Right forelimb (tissue), 1 donor: ENCODE measurements around the gene TXNL4B.
"Not testable (repeated sequence)": the region's sequence is repeated elsewhere in the genome, so short reads cannot be mapped to it uniquely, and the experiment has no call there.

Source experiments
- DNase-seq: peaks from one replicate; pipeline ENCODE4 v3.0.0-alpha.2; 2018

Gene TXNL4B

GRCh38 chr16:72111657-72112451, 18.4 kb upstream of the TXNL4B start:
- no peak for DNase-seq

GRCh38 chr16:72110662-72111615, 17.5 kb upstream of the TXNL4B start:
- DNase-seq, result no peak

- no peak for DNase-seq
These were observed 16.6 kb upstream of the TXNL4B start for GRCh38 chr16:72109966-72110530.

GRCh38 chr16:72109300-72109699, 15.9 kb upstream of the TXNL4B start:
- no peak for DNase-seq

- DNase-seq, result no peak
These were observed 15.1 kb upstream of the TXNL4B start for GRCh38 chr16:72108353-72109102.

GRCh38 chr16:72107371-72107770, 14.0 kb upstream of the TXNL4B start:
- DNase-seq, result no peak

- no peak for DNase-seq
These were observed 12.6 kb upstream of the TXNL4B start for GRCh38 chr16:72105978-72106377.

- no peak for DNase-seq
These were observed 11.5 kb upstream of the TXNL4B start for GRCh38 chr16:72104905-72105304.

GRCh38 chr16:72101195-72101594, 7.8 kb upstream of the TXNL4B start:
- DNase-seq, result no peak

GRCh38 chr16:72099377-72099818, 6.0 kb upstream of the TXNL4B start:
- DNase-seq, result no peak

GRCh38 chr16:72098936-72099335, 5.5 kb upstream of the TXNL4B start:
- DNase-seq, result no peak

- DNase-seq, result no peak
These were observed 818 bp upstream of the TXNL4B start for GRCh38 chr16:72094266-72094610.

- DNase-seq, result peak; percentile 58
These were observed 480 bp downstream of the TXNL4B start for GRCh38 chr16:72092832-72093447.

GRCh38 chr16:72091217-72091616, 2.2 kb downstream of the TXNL4B start:
- DNase-seq, result no peak

GRCh38 chr16:72085002-72085401, 8.4 kb downstream of the TXNL4B start:
- DNase-seq, result no peak

GRCh38 chr16:72084445-72084844, 9.0 kb downstream of the TXNL4B start:
- DNase-seq, result no peak

GRCh38 chr16:72083778-72084404, 9.5 kb downstream of the TXNL4B start:
- no peak for DNase-seq

GRCh38 chr16:72076991-72077706, 16.3 kb downstream of the TXNL4B start:
- DNase-seq, result not testable (repeated sequence)

GRCh38 chr16:72075067-72075466, 18.4 kb downstream of the TXNL4B start:
- not testable (repeated sequence) for DNase-seq

- DNase-seq, result no peak
These were observed 19.7 kb downstream of the TXNL4B start for GRCh38 chr16:72073560-72074230.
